Measurements from ENCODE around the gene KCNIP1.

The KCNIP1 gene

DNA sequence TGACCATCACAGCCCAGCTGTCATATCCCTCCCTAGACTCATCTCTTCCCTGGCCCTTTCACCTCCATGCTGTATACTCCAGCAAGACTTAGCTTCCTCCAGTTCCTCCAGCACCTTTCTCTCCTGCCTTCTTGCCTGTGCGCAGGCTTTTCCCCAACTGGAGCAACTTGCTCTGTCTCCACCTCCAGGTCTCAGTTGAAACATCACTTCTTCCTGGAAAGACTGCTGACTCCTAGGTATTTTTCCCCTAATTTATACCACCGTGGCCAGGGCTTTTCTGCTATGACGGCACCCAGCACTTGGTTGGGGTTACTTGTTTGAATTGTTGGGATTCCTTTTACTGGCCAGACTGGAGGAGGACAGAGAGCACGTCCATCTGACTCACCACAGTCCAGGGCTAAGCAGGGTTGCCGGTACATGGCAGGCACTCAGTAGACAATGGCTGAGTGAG, 67.5 kb downstream of the KCNIP1 start:
- no peak for DNase-seq

DNA sequence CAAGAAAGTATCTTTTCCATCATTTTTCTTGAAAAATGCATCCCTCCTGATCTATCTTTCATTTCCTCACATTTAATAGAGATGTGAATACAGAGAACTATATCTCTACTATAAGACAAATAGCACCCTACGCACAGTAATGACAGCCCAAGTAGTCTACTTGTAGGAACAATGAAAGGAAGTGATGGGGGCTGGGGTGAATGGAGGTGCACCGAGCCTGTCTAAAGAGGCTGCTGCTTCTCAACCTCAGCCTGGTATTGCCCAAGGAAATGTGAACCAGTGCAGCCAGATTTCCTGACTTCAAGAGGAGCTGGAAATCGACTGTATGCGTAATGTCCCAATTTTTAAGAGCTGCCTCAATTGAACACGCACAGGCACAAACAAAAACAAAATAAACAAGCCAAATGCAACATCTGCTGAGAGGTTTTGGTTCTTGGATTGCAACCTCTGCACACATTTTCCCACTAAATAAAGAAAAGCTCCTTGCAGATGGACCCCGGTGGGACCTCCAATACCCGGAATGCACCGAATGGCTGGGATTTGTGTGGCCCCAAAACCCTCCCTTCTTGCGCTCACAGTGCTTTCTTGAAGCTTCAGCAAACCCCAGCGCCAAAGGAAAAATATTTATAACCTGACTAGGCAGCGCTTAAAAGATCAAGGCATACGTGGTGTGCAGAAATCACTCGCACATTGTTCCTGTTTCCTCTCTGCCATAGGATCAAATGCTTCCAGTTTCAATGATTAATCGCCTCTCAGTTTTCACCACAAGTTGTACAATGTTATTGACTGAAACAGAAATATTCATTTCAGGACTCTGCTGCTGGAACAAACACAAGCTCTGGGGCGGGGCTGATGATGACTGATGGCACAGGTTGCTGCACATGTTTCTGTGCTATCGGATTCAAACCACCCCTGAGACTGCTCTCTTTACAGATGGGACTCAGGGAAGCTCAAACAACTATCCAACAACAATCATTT, 68.3 kb downstream of the KCNIP1 start:
- DNase-seq: peak; percentile 46

DNA sequence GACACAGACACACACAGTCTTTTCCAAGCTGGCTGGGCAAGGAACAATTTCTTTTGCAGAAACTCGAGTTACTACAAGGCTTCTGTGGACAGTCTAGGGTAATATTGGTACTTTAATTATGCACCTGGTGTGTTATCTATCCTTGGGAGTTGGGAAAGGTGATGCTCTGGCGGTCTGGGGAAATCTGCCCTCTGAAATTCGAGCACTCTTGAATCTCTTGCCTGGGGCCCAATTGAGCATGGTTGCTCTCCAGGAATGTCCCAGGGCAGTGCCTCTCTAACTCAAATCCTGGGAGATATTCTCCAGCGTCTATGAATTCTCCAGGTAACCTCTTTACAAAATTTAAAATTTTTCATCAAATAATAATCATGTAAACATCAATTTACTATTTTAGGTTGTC, 69.3 kb downstream of the KCNIP1 start:
- DNase-seq: no peak

DNA sequence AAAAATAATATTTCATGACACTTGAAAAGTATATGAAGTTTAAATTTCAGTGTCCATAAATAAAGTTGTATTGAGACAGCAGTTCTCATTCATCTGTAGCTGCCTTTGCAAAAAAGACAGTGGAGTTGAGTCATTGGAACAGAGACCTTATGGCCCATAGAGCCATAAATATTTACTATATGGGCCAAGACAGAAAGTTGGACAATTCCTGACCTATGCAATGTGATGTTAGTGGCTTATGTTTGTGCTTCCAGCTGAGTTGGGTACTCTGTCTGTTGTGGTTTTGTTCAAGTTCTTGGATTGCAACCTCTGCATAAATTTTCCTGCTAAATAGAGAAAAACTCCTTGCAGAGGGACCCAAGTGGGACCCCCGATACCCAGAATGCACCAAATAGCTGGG, 69.8 kb downstream of the KCNIP1 start:
- no peak for DNase-seq

GRCh38 chr5:170576602-170577535, 73.0 kb downstream of the KCNIP1 start:
- DNase-seq: no peak

GRCh38 chr5:170579601-170580000, 75.8 kb downstream of the KCNIP1 start:
- DNase-seq: no peak

DNA sequence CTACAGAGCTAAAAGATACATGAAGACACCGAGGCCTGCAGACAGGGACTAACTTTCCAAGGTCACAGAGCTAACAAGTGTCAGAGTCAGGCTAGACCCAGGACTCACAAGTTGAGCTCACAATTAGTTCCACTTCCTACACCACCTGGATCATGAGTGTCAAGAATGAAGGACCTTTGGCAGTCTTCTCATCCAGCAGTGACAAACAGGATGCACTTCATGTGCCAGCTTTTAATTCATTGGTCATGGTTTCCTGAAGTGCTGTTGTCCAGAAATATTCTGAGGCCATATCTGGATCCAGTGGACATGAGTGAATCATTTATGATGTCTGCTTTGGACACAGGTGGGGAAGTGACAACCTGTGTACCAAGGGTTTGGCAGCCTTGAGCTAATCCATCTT, 77.4 kb downstream of the KCNIP1 start:
- no peak for DNase-seq

DNA sequence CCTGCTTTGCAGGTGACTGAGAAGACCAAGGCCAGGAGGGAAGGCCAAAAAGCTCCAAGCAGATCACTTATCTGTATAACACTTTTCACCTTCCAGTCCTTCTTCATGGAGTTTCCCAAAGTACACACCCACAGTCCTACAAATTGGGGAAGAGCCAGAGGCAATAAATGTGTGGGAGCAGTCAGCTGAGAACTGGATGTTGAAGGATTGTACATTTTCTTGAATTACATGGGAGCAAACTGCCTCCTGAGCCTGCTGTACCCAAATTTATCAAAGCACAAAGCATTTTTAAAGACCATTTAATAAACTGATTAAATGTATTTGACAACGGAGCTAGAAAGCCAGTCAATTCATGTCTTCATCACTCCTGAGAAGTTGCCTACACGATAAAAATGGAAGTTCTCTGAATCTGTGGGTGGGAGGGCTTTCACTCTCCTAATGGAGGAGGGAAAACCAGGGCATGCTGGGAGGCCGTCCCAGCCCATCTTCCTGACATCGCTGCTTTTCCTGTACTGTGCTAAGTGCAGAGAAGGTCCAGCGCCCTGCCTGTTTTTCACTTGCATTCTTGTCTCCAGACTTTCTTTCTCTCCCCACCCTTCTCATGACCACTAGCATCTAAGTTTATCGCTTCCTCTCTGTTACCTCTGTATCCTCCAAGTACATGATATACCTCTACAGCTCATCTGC, 79.0 kb downstream of the KCNIP1 start:
- peak; percentile 34 for DNase-seq

- DNase-seq: no peak
Measured at GRCh38 chr5:170584003-170584402, 80.2 kb downstream of the KCNIP1 start.

GRCh38 chr5:170584450-170585058, 80.7 kb downstream of the KCNIP1 start:
- no peak for DNase-seq

- DNase-seq: no peak
Measured at GRCh38 chr5:170585273-170585948, 81.6 kb downstream of the KCNIP1 start.

- no peak for DNase-seq
Measured at GRCh38 chr5:170587808-170588207, 84.0 kb downstream of the KCNIP1 start.

GRCh38 chr5:170589643-170590042, 85.8 kb downstream of the KCNIP1 start:
- DNase-seq: no peak

- DNase-seq: no peak
Measured at GRCh38 chr5:170590566-170590965, 86.7 kb downstream of the KCNIP1 start.

GRCh38 chr5:170591054-170591453, 87.2 kb downstream of the KCNIP1 start:
- peak; percentile 41 for DNase-seq

DNA sequence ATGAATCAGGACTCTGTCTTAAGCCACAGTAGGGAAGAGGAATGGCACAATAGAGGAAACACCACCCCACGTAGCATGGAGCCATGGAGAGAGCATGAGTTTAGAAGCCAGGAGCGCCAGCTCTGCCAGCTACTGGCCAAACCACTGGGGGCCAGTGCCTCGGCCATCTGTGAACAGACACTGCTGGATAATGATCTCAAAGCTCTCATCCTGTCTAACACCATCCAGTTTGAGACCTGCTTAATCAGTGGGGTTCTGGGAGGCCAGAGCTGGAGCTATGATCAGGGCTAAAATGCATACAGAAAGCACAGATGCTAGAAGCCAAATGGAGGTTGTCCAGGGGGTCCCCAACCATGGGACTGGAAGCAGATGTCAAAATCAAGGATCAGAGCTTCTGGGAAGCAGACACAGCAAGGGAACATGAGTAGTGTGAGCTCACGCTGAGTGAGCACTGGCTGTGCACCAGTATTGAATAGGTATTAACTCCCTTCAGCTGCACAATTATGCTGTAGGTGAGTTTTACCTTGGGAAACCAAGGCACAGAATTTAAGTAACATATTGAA, 92.7 kb downstream of the KCNIP1 start:
- no peak for DNase-seq

DNA sequence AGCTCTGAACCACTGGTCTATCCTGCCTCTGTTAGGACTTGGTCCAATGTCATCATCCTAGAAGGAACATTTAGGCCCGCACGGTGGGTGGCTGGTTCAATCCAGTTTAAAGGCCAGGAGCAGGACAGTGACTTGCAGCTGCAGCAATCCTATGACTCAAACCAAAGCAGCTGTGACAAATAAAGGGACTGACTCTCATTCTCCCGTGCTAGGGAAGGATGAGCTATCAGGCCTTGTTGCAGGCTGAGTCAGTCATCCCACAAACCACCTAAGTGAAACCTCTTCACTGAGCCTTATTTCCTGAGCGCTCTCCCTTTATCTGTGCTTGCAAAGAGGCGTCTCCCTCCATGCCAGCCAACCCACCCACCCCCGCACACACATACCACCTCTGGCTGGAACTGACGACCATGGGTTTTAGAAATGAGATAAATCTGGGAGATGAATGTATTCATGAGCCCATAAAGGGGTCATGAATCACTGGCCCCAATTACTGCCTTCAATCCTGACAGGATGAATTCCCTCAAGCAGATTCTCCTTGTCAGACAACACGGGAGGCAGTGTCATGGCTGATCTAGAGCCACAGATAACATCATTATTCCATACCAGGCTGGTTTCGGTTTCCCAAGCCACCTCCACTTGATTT, 93.4 kb downstream of the KCNIP1 start:
- peak; percentile 71 for DNase-seq

GRCh38 chr5:170597872-170598271, 94.1 kb downstream of the KCNIP1 start:
- DNase-seq: no peak

DNA sequence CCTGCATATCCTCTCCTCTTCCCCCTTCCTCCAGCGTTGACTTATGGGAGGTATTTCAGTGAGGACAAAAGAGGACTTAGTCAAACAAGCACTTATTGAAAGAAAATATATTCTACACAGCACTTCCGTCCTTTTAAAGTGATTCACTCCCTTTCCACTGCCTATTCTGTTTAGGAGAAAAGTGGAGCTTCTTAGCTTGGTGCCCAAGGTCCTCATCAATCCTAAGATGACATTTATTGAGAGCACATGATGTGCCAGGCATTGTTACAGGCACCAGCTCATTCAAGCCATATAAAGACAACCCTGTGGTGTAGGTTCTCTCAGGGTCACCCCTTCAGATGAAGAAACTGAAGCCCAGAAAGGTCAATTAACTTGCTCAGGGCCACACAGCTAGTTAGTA, 95.9 kb downstream of the KCNIP1 start:
- DNase-seq: no peak

DNA sequence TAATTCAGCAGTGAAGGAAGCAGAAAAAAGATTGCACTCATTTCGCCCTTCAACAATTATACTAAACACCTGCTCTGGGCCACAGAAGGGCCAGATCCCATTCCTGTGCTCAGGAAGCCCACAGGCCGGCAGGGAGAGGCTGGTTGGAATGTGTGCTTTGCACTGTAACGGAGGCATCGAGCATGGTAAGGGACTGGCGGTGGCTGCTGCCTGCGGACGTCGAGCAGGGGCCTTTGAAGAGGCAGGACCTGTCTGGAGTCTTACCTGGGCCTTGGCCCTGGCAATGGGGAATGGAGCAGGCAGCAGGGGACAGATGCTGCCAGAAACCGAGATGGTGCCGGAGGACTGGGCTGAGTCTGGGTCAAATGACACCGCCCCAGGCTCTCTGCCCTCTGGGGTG, 97.8 kb downstream of the KCNIP1 start:
- no peak for DNase-seq

GRCh38 chr5:170603109-170603508, 99.3 kb downstream of the KCNIP1 start:
- no peak for DNase-seq
